GM19035 (cell line): Measurements from ENCODE around the gene HEXD.
"Not testable (repeated sequence)": the region's sequence is repeated elsewhere in the genome, so short reads cannot be mapped to it uniquely, and the experiment has no call there.

Experiments used
- ATAC-seq: cut with Tn5 transposase; IDR thresholded peaks from one replicate; pipeline ENCODE4 v1.9.1; 2021; ENCODE audit not compliant: unreplicated experiment

Gene HEXD

DNA sequence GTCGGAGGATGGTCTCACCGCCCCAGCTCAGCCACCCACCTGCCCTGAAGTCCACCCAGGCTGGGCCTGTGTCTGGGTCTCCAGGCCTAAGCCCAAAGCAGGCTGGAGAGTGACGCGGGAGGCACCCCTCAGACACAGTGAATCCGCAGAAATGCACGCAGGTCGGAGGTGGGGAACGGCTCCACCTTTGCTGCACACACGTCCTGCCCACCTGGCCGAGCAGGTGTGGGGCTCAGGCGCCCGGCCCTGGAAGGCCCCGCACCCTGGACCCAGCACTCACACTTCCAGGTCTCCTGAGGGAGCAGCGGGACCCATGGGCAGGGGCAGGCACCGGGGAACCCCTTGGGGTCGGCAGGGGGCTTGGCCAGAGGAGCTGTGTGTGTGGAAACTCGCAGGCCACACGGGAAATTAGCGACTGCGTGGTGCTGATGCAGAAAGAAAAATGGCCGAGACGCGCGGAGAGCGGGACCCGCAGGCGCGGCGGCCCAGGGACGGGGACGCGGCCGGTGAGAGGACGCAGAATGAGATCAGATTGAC is 21.8 kb downstream of the HEXD start:
- ATAC-seq = no peak

GRCh38 chr17:82440469-82440981 is 22.4 kb downstream of the HEXD start:
- no peak for ATAC-seq

GRCh38 chr17:82440991-82441627 is 23.0 kb downstream of the HEXD start:
- no peak for ATAC-seq

DNA sequence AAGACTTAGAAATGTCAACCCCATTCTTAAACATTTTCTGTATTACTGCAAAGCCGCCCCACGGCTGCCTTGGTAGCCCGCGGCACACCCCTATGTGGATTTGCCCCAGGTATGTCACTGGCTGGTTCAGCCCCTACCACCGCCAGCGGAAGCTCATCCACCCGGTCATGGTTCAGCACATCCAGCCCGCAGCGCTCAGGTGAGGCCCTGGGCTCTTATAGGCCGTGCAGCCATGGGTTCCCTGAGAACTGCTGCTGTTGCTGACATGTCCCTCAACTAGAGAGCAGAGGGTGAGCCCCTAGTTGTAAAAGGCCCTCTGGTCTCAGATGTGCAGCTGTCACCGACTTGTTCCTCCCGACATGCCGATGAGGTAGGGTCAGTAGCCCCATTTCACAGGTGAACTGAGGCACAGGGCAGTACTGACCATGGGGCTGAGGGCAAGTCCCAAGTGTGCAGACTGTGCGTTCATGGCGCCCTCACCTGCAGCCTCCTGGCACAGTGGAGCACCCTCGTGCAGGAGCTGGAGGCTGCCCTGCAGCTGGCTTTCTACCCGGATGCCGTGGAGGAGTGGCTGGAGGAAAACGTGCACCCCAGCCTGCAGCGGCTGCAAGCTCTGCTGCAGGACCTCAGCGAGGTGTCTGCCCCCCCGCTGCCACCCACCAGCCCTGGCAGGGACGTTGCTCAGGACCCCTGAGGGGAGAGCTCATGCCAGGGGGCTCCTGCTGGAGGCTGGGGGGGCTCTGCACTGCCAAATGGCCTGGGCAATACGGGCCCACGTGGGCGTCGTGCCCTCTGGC is 23.7 kb downstream of the HEXD start:
- no peak for ATAC-seq

DNA sequence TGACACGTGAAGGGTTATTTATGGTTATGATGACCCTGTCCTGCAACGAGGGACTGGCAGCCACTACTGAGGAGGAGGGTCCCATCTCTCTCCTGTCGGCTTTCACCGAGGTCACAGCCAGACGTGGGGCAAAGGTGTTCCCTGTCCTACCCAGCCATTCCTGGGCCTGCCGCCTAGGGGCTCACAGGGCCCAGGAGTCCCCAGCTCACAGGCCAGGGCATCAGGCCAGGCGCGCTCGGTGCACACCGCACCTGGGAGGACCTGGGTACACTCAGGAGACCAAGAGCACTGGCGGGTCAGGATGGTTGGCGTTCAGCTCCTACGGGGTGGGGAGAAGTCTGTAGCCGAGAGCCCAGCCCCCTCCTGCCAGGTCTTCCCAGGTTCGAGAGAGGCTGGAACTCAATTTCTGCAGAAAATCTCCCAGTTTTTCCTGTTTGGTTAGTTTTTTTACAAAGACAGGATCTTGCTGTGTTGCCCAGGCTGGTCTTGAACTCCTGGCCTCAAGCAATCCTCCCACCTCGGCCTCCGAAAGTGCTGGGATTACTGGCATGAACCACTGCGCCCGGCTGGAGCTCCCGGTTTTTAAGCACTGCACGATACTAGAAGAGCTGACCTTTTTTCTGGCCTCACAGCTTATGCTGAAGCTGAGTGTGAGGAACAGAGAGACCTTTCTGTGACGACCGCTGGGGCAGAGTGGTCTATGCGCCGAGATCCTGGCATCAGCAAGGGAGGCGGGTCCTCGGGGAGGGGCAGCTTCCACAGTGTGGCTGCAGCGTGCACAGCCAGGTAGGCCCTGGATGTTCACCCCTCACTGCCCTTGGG is 24.7 kb downstream of the HEXD start:
- ATAC-seq = no peak

- ATAC-seq = no peak
Observed at GRCh38 chr17:82443465-82444283, 25.5 kb downstream of the HEXD start.

GRCh38 chr17:82444284-82444893 is 26.2 kb downstream of the HEXD start:
- ATAC-seq = no peak

DNA sequence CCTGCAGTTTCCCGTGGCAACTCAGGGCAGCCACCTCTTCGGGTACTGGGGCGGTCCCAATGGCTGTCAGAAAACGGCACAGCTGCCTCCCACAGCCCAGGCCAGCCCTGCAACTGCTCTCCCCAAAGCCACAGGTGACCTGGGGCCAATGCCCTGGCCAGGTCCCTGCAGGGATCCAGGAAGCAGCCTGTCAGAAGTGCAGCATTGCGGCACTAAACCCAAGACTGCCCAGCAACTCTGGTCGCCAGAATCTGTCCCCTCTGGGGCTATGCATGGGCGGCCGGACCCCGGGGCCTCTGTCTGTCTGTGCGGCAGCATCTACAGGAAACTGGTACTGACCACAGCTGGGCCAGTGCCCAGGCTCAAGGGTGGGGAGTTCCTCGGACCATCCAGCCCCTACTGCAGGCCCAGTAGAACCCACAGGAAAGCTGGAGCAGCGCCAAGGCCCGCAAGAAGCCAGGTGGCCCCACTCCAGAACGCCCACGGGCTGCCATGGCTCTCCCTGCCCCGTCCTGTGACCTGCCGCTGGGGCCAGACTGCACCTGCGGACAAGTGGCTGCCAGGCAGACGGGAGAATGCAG is 26.9 kb downstream of the HEXD start:
- ATAC-seq = no peak

- no peak for ATAC-seq
Observed at GRCh38 chr17:82445542-82445941, 27.4 kb downstream of the HEXD start.

- ATAC-seq = no peak
Observed at GRCh38 chr17:82446124-82446523, 28.0 kb downstream of the HEXD start.

DNA sequence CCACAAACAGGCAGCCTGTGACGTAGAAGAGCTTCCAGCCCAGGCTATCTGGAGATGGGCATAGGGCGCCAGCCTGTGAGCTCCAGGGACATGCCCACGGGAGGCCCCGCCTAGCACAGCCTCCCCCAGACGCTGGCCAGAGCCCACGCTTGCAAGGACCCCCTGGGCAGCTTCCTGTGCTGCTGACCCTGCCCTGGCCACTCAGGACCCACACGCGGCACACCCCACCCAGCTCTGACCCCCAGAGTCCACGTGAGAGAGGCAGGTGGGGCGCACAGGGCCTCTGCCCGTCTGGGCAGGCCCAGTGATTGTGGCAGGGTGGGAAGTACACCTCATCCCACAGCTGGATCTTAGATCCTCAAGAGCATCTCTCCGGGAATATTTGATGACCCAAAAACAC is 28.5 kb downstream of the HEXD start:
- no peak for ATAC-seq

- ATAC-seq = no peak
Observed at GRCh38 chr17:82447876-82448275, 29.7 kb downstream of the HEXD start.

GRCh38 chr17:82449131-82449882 is 31.2 kb downstream of the HEXD start:
- peak; percentile 46 for ATAC-seq

GRCh38 chr17:82449883-82450356 is 31.8 kb downstream of the HEXD start:
- ATAC-seq = peak; percentile 0

DNA sequence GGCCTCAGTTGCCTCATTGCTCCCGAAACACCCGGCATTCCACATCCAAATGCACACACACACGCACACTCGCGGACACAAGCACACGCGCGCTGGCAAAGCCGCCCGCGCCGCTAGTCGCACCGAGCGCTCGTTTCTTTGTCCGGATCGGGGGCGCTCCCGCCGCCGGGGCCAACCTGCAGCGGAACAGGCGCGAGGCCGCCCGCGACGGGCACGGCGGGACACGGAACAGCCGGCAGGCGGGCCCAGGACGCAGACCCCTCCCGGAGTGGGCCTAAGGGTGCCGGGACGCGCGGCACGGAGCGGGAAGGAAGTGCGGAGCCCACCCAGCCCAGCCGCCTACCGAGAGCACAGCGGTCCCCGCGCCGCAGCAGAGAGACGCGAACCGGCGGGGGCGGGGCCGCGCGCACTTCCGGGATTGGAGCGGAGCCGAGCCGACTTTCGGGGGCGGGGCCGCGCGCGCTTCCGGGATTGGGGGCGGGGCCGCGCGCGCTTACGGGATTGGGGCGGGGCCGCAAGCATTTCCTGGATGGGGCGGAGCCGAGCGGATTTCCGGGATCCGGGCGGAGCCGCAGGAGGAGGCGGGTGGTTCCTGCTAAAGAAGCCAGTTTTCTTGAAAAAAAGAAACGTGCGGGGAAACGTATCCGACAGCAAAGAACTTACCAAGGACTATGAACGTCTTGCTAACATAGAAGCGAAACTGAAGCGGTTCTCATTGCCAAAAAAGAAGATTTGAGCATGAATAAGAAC is 32.4 kb downstream of the HEXD start, which contains the start of gene CYBC1:
TSS of gene CYBC1 (minus strand) at position 396 of the 750 bp plus-strand sequence. CDS start 1,498 bp downstream, outside the sequence.
- peak; percentile 61 for ATAC-seq

DNA sequence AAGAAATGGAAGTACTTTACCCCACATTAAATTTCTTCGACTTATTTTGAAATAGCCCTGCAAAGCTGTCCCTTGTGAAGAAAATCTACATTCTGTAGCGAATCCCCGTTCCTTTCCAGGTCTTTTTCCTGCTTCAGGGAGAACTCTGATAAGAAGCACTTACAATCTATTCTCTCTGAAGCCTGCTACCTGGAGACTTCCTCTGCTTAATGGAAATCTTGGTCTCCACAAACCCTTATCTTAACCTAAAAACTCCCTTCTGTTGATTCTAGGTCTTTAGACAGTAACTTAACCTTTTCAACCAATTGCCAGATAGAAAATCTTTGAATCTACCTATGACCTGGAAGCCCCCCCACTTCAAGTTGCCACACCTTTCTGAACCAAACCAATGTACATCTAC is 34.0 kb downstream of the HEXD start:
- no peak for ATAC-seq

DNA sequence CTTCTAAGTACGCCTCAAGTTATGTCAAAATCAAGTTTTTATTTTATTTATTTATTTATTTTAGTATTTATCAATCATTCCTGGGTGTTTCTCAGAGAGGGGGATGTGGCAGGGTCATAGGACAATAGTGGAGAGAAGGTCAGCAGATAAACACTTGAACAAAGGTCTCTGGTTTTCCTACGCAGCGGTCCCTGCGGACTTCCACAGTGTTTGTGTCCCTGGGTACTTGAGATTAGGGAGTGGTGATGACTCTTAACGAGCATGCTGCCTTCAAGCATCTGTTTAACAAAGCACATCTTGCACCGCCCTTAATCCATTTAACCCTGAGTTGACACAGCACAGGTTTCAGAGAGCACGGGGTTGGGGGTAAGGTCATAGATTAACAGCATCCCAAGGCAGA is 35.0 kb downstream of the HEXD start:
- ATAC-seq = not testable (repeated sequence)

DNA sequence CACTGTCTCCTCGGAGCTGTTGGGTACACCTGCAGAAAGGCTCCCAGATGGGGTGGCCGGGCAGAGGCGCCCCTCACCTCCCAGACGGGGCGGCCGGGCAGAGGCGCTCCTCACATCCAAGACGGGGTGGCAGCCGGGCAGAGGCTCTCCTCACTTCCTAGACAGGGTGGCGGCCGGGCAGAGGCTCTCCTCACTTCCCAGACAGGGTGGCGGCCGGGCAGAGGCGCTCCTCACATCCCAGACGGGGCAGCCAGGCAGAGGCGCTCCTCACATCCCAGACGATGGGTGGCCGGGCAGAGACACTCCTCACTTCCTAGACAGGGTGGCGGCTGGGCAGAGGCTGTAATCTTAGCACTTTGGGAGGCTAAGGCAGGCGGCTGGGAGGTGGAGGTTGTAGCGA is 35.6 kb downstream of the HEXD start:
- ATAC-seq = not testable (repeated sequence)
